HFF-Myc (cell line): Measurements from ENCODE around the gene BCAR1.
A peak's percentile ranks its signal among the peaks of the same experiment; 100 is the strongest.

ENCODE experiments used
- DNase-seq: peaks from one replicate; pipeline ENCODE4 v3.0.0-alpha.2; 2011; ENCODE audit warnings: low read depth; ENCODE audit errors: extremely low read depth
- H3K4me3 ChIP-seq: replicated peaks from 2 replicates; pipeline ENCODE4 v1.5.1; 2011; ENCODE audit warnings: low read depth, mild to moderate bottlenecking, control low read depth, low read length
- TF ChIP-seq, protein P1 (sequence below): IDR thresholded peaks from 2 replicates; pipeline ENCODE4 v1.5.1; 2012; ENCODE audit warnings: mild to moderate bottlenecking, low read depth, low read length, control low read depth; ENCODE audit errors: missing control alignments

The BCAR1 gene, protein sequence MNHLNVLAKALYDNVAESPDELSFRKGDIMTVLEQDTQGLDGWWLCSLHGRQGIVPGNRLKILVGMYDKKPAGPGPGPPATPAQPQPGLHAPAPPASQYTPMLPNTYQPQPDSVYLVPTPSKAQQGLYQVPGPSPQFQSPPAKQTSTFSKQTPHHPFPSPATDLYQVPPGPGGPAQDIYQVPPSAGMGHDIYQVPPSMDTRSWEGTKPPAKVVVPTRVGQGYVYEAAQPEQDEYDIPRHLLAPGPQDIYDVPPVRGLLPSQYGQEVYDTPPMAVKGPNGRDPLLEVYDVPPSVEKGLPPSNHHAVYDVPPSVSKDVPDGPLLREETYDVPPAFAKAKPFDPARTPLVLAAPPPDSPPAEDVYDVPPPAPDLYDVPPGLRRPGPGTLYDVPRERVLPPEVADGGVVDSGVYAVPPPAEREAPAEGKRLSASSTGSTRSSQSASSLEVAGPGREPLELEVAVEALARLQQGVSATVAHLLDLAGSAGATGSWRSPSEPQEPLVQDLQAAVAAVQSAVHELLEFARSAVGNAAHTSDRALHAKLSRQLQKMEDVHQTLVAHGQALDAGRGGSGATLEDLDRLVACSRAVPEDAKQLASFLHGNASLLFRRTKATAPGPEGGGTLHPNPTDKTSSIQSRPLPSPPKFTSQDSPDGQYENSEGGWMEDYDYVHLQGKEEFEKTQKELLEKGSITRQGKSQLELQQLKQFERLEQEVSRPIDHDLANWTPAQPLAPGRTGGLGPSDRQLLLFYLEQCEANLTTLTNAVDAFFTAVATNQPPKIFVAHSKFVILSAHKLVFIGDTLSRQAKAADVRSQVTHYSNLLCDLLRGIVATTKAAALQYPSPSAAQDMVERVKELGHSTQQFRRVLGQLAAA

DNA sequence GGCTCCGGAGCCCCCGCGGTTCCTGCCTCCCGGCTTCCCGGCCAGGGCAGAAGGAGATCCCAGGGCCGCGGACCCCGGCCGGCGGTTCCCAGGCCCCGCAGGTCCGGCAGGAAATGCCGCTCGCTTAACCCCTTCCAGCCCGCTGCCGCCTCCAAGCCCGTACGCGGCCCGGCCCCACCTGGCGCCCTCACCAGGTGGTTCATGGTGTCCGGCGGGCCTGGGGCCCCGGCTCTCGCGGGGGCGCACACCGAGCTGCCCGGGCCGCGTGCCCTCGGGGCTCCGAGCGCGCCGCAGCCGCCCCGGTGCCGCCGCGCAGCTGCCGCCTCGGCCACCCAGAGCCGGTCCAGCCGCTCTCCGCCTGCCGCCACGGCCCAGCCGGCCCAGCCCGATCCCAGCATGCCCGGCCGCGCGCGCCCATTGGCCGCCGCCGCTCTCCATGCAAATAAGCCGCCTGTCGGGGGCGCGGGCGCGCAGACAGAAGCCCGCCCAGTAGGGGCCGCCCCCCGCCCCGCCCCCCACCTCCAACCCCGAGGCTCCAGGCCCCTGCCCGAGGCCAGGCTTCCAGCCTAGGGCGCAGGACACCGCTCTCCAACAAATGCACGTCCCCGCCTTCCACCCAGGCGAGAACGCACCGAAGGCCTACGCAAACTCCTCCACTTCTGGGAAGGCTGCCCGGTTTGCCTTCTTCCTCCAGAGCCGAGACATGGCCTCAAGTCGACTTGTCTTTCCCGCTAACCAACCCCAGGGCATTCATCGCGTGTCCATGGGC, at the start of gene BCAR1:
TSS of gene BCAR1 (minus strand) at position 345 of the 769 bp plus-strand sequence. CDS start at position 203, 142 bp downstream.
- TF ChIP-seq, protein P1, sequence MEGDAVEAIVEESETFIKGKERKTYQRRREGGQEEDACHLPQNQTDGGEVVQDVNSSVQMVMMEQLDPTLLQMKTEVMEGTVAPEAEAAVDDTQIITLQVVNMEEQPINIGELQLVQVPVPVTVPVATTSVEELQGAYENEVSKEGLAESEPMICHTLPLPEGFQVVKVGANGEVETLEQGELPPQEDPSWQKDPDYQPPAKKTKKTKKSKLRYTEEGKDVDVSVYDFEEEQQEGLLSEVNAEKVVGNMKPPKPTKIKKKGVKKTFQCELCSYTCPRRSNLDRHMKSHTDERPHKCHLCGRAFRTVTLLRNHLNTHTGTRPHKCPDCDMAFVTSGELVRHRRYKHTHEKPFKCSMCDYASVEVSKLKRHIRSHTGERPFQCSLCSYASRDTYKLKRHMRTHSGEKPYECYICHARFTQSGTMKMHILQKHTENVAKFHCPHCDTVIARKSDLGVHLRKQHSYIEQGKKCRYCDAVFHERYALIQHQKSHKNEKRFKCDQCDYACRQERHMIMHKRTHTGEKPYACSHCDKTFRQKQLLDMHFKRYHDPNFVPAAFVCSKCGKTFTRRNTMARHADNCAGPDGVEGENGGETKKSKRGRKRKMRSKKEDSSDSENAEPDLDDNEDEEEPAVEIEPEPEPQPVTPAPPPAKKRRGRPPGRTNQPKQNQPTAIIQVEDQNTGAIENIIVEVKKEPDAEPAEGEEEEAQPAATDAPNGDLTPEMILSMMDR = no peak
- peak within 1 kb of the TSS; percentile 82 for H3K4me3 ChIP-seq
- peak; percentile 79 for DNase-seq

DNA sequence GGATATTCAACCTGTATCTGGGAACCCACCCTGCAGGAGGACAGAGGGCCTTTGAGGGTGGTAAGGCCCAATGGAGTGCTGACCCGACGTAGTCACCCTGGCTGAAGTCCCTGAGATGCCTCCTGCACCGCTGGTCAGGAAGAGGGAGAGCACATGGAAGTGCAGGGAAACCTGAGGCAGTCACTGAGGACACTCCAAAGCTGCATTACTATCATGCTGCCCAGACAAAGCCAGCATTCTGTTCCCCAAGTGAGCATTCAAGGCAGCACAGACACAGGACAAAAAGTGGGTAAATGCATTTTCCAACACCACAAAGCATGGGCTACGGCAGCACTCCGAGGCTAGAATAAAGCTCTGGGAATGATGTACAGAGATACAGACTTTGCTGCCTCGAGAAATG, 46.8 kb upstream of the BCAR1 start:
- no peak for DNase-seq
- TF ChIP-seq, protein P1 = no peak
- H3K4me3 ChIP-seq = no peak overlapping the region

DNA sequence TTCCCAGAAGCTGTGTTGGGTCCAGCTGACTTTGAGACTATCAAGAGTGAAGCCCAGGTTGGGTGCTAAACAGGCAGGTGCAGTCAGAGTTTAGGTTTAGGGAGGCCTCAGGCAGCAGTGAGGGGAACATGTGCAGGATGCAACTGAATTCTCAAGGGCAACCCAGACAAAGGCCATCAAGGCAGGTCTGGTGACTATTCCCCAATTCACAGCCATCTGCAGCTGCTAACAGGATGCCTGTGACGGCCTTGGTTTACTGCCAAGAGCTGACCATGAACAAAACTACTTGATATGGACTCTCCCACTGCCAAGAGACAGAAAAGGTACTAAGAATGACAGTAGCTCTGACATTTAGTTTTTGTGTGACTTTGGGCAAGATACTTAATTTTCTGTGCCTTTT, 45.2 kb upstream of the BCAR1 start:
- no peak for DNase-seq
- no peak overlapping the region for H3K4me3 ChIP-seq
- TF ChIP-seq, protein P1 = no peak

DNA sequence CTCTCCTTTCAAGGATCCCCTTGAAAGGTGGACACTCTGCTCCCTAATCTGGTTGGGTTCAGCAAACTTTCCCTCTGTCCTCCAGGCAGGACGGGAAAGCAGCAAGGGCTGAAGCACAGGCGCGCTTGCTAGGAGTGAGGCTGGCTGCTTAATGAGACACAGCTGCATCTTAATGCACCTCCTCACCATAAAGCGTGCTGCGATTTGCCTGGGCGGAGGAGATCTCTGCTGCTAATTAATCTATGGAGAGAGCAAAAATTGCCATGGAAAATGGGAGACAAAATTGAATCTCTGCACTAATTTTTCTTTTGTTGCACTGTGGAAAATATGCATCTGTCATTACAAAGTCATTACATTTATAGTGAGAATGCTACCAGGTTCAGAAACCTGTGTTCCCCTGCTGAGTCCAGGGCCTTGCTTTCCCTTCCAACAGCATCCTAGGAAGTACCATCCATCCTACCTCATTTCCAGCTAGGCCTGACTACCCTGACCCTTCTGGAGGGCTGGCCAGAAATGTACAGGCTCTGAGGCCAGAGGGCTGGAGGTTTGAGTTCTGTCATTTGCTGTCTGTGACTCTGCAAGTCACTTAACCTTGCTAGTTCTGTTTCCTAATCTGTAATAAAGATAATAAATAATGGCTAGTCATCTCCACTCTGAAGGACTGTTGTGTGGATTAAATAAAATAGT, 43.5 kb upstream of the BCAR1 start:
- TF ChIP-seq, protein P1 = no peak
- H3K4me3 ChIP-seq = no peak overlapping the region
- no peak for DNase-seq

DNA sequence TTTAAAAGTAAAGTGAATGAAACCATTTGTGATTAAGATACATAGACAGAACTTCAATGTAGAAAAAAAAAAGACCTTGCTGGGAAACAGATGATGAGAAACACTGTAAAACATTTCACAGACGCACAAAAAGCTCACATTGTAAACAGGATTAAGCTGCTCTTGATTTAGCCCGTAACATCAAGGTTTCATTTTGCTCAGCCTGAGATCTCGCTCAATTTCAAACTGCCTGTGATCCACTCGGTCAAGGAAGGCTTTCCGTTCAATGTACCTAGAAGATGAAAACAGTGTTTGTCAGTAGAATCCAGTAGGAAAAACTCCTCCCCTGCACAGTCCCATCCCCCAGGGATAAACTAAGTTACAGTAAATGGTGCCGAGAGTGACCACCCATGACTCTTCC, 42.3 kb upstream of the BCAR1 start:
- H3K4me3 ChIP-seq = no peak overlapping the region
- no peak for DNase-seq
- TF ChIP-seq, protein P1 = no peak

DNA sequence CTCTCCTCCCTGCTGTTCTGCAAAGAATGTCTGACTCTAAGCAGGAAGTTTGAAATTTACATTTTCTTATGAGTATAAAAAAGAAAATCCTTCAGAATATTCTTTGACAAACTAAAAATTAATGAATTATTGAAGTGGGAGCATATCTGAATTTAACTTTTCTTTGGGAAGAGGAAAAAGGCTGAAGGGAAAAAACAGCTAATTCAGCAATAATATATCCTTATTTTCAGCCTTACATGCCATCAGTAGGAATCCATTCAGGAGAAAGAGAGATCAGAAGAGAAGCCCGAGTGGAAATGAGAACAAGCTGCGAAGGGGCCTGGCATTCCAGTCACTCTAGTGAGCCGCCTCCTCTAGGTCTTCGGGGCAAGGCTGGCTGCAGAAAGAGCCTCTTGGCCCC, 41.7 kb upstream of the BCAR1 start:
- TF ChIP-seq, protein P1 = no peak
- H3K4me3 ChIP-seq = no peak overlapping the region
- DNase-seq = no peak
